AG09319 (cell line): Measurements from ENCODE around the gene CCDC68.

Experiments
- DNase-seq: peaks from one replicate; pipeline ENCODE4 v3.0.0-alpha.2; 2010; ENCODE audit warnings: low read depth; ENCODE audit errors: extremely low read depth
- TF ChIP-seq, protein P1 (sequence below): IDR thresholded peaks from 2 replicates; pipeline ENCODE4 v1.5.1; 2011; ENCODE audit warnings: low read depth, mild to moderate bottlenecking, inconsistent platforms, low read length, moderate library complexity

The CCDC68 gene

DNA sequence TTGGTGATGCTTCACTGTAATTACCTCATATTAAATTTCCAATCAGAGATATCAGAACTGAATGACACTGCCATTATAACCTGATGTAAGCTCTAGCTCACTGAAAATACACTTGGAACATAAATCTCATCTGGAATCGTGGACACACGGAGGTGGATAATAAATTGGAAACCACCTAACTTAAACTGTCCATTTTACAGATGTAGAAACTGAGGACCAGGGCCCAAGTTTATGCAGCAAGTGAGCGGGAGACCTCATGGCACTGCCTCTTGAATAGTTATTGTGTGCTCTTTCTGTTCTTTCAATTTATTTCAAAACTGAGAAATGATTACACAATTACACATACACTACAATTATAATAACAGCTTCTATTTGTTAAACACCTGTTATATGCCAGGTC is 20.8 kb downstream of the CCDC68 start:
- no peak for DNase-seq
- TF ChIP-seq, protein P1, sequence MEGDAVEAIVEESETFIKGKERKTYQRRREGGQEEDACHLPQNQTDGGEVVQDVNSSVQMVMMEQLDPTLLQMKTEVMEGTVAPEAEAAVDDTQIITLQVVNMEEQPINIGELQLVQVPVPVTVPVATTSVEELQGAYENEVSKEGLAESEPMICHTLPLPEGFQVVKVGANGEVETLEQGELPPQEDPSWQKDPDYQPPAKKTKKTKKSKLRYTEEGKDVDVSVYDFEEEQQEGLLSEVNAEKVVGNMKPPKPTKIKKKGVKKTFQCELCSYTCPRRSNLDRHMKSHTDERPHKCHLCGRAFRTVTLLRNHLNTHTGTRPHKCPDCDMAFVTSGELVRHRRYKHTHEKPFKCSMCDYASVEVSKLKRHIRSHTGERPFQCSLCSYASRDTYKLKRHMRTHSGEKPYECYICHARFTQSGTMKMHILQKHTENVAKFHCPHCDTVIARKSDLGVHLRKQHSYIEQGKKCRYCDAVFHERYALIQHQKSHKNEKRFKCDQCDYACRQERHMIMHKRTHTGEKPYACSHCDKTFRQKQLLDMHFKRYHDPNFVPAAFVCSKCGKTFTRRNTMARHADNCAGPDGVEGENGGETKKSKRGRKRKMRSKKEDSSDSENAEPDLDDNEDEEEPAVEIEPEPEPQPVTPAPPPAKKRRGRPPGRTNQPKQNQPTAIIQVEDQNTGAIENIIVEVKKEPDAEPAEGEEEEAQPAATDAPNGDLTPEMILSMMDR, result no peak

DNA sequence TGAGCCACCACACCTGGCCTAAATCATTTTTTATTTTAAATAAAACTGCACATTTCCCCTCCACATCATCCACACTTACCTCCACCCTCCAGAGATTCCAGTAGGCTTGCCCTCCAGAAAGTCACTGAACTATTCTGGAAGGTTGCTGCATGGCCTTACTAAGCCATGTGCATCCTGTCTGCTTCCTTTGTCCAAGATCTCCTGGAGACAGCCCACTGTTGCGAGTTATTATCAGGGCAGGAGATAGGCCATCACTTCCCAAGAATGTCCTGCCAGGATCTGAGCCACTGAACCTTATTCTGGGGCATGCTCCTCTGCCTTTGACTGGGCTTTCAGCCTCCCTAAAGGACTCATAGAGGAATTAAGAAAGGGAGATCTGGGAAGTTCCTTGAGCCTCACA is 26.8 kb downstream of the CCDC68 start:
- DNase-seq, result no peak
- TF ChIP-seq, protein P1, result no peak

DNA sequence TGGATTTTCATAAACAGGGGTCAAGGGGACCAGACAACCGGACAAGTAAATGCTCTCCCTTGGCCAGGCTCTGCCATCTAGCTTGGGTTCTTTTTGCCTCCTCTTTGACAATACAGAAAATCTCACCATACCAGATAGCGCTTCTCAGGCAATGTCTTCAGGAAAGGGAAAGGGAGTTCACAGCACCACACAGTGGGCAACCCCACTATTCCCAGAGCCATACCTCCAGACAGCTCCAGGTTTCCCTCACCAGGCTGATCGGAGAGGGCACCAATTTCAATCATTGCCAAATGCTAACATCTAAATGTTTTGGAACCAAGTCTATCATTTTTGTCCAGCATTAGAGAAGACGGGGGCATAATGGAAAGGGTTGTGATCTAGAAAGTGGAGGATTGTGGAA is 28.1 kb downstream of the CCDC68 start:
- TF ChIP-seq, protein P1, result no peak
- DNase-seq, result no peak

DNA sequence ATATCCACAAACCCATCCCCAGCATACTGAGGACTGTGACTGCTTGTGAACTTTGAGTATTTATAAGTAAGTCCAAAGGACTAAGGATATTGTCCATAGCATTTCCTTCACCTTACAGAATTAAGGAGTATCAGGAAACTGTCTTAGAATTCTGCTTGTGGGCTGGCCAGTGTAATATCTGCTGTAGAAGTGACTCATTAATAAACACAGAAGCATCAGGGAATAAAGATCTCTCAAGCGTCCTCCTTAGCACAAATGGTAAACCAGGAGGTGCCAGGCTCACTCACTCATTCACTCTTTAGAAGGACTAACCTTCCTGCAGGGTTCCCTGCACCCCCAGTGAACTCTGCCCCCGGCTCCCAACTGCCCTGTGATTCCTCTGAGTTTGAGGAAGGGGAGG is 31.0 kb downstream of the CCDC68 start:
- TF ChIP-seq, protein P1, result no peak
- no peak for DNase-seq

DNA sequence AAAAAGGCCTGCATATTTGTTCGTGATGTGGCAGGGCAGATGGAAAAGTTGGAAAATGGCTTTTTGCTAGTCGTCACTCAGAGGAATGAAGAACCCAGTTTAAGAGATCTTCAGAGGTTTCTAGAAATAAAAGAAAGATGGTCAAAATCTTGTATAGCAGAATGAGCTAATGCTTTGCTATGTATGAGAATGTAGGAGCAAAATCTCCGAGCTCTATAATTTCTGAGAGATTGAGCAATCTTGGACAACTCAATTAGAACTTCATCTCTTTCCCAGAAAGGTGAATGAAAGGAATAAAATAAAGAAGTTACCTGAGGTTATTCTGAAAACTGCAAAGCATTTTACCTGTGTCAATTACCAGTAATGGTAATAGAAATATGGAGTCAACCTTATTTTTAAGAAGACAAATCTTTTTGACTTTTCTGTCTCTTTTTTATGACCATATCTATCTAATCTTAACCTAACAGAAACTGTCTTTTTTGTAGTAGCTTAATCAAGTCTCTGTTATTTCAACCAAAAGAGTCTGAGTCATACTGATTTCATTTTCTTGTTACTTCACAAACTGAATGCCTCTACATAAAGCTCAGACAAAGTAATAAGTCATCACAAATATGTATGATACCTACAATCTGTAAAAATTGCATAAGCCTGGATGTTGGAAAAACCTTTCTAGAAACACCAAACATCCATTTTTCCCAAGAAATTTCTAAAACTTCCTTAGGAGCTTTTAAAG is 32.5 kb downstream of the CCDC68 start:
- no peak for DNase-seq
- TF ChIP-seq, protein P1, result no peak

DNA sequence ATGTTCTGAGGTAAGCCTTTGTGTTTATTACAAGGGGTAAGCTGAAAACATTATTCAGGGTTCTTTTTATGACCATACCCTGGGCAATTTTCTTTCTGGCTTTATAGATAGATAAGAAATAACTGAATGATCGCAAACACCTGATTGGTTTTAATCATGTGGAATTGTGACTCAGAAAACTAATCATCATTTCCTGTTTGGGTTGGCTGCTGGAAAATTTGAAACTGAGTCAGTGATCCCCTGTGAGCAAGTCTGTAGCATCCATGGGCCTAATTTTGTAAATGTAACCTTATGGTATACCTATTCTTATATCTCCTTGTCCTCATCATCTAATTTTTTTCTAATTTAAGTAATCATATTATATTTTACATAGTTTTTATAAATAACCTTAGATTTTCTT is 34.3 kb downstream of the CCDC68 start:
- no peak for DNase-seq

DNA sequence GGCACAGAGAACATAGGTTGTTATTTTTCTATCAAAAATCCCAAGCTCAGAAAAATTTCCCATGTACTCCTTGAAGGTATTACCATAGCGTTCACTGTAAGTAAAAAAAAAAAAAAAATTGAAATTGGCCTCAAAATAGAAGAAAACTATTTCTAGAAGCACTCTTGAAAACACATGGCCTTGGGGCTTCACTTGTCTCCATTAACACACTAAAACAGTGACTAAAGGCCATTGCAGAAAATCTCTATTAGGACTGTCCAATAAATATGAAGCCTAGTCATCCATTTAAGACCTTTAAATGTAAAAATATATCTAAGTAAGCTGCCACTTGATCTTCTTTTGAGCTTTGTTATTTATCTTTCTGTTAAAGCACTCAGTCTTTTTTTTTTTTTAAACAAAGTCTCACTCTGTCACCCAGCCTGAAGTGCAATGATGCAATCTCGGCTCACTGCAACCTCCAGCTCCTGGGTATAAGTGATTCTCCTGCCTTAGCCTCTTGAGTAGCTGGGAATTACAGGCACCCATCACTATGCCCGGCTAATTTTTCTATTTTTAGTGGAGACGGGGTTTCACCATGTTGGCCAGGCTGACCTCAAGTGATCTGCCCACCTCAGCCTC is 35.8 kb downstream of the CCDC68 start:
- no peak for DNase-seq
- TF ChIP-seq, protein P1, result no peak

More for the DNA sequence above, 34.3 kb downstream of the CCDC68 start:
- TF ChIP-seq, protein P1, result no peak
